CD14-positive monocyte (primary cell): Measurements from ENCODE around the gene ISG20. TPM values are rescaled to one million over a fixed set of nuclear protein-coding genes. Genes with fewer than 3 reads are reported as not detected.
A peak's percentile ranks its signal among the peaks of the same experiment; 100 is the strongest.

ENCODE experiments used
- DNase-seq, 3 donors: peaks; one replicate each; pipeline ENCODE4 v3.0.0-alpha.2; 2011 to 2022
- H2AFZ ChIP-seq: 2 replicates; pipeline ENCODE4 v1.6.0; 2012; ENCODE audit warnings: mild to moderate bottlenecking, low read depth, low read length, inconsistent platforms; ENCODE audit not compliant: insufficient read depth, poor library complexity, severe bottlenecking
- H3K27ac ChIP-seq, 2 donors: 1 replicate in 1 of 2; 2 replicates in 1 of 2; pipeline ENCODE4 v1.5.1; 2012 to 2013; ENCODE audit warnings: low read length in 2 of 2, control low read depth in 1 of 2, inconsistent platforms in 1 of 2, low read depth in 1 of 2, mild to moderate bottlenecking in 1 of 2
- H3K27me3 ChIP-seq, 2 donors: one replicate each; pipeline versions ENCODE4 v1.6.0 to v1.6.1; 2011 to 2013; ENCODE audit warnings: low read length in 2 of 2; ENCODE audit not compliant: control insufficient read depth in 2 of 2, insufficient read depth in 2 of 2
- H3K36me3 ChIP-seq, 2 donors: replicated peaks in 1 of 2; 1 replicate in 1 of 2; 2 replicates in 1 of 2; pipeline versions ENCODE4 v1.5.1 to v1.6.1; 2012 to 2013; ENCODE audit warnings: low read length in 2 of 2, control low read depth in 1 of 2, inconsistent platforms in 1 of 2, mild to moderate bottlenecking in 1 of 2; ENCODE audit not compliant: insufficient read depth in 2 of 2, control insufficient read depth in 1 of 2
- H3K4me1 ChIP-seq, 2 donors: 1 replicate in 1 of 2; 2 replicates in 1 of 2; pipeline versions ENCODE4 v1.5.1 to v1.6.1; 2012 to 2013; ENCODE audit warnings: low read length in 2 of 2, control low read depth in 1 of 2, inconsistent platforms in 1 of 2, mild to moderate bottlenecking in 1 of 2, moderate library complexity in 1 of 2; ENCODE audit not compliant: insufficient read depth in 2 of 2, control insufficient read depth in 1 of 2
- H3K4me2 ChIP-seq: replicated peaks from 2 replicates; pipeline ENCODE3; 2012; ENCODE audit warnings: low read length, moderate library complexity, mild to moderate bottlenecking; ENCODE audit not compliant: poor library complexity, severe bottlenecking; ENCODE audit errors: extremely low read depth
- H3K4me3 ChIP-seq, 3 experiments: fragments of 200-600 bp in 1 of 3; sonication (generic) in 1 of 3; replicated peaks in 1 of 3; 1 replicate in 2 of 3; 2 replicates in 1 of 3; pipeline ENCODE4 v1.5.1; 2011 to 2013; ENCODE audit warnings: low read length in 3 of 3, mild to moderate bottlenecking in 3 of 3, control low read depth in 2 of 3, low read depth in 2 of 3, inconsistent platforms in 1 of 3, moderate library complexity in 1 of 3
- H3K79me2 ChIP-seq: 2 replicates; pipeline ENCODE4 v1.6.0; 2012; ENCODE audit warnings: mild to moderate bottlenecking, control low read depth, inconsistent platforms, low read length, moderate library complexity; ENCODE audit not compliant: insufficient read depth
- H3K9ac ChIP-seq: 2 replicates; pipeline ENCODE4 v1.6.0; 2017; ENCODE audit warnings: low read length, mild to moderate bottlenecking; ENCODE audit not compliant: insufficient read depth, poor library complexity, severe bottlenecking
- H3K9me3 ChIP-seq, 2 donors: replicated peaks in 1 of 2; 1 replicate in 1 of 2; 2 replicates in 1 of 2; pipeline versions ENCODE4 v1.5.1 to v1.6.1; 2012 to 2013; ENCODE audit warnings: low read length in 2 of 2, control low read depth in 1 of 2; ENCODE audit not compliant: control insufficient read depth in 1 of 2, insufficient read depth in 1 of 2
- H4K20me1 ChIP-seq: 2 replicates; pipeline ENCODE4 v1.6.0; 2012; ENCODE audit warnings: mild to moderate bottlenecking, low read length, control low read depth, moderate library complexity; ENCODE audit not compliant: insufficient read depth
- H3K27ac Mint-ChIP-seq, 7 donors: one replicate each; pipeline ENCODE4 v1.8.0; 2020; ENCODE audit warnings: mild to moderate bottlenecking in 7 of 7, mixed read lengths in 7 of 7, moderate library complexity in 6 of 7, inconsistent platforms in 2 of 7
- H3K27me3 Mint-ChIP-seq, 3 donors: one replicate each; pipeline ENCODE4 v1.8.0; 2021 to 2022; ENCODE audit warnings: low read depth in 3 of 3, mild to moderate bottlenecking in 3 of 3, mixed read lengths in 3 of 3, moderate library complexity in 3 of 3, inconsistent platforms in 1 of 3
- H3K36me3 Mint-ChIP-seq, 2 donors: one replicate each; pipeline ENCODE4 v1.8.0; 2020; ENCODE audit warnings: mixed read lengths in 2 of 2, inconsistent platforms in 1 of 2, mild to moderate bottlenecking in 1 of 2
- H3K4me1 Mint-ChIP-seq: one replicate; pipeline ENCODE4 v1.8.0; 2020; ENCODE audit warnings: mild to moderate bottlenecking, mixed read lengths
- H3K4me3 Mint-ChIP-seq, 2 donors: one replicate each; pipeline ENCODE4 v1.8.0; 2020; ENCODE audit warnings: mild to moderate bottlenecking in 2 of 2, mixed read lengths in 2 of 2, moderate library complexity in 1 of 2
- H3K9me3 Mint-ChIP-seq, 7 donors: one replicate each; pipeline ENCODE4 v1.8.0; 2020 to 2022; ENCODE audit warnings: mixed read lengths in 7 of 7, mild to moderate bottlenecking in 6 of 7, moderate library complexity in 6 of 7, inconsistent platforms in 2 of 7
- WGBS: methylation state at CpG from one replicate; pipeline ENCODE4 v1.1.5; 2013; ENCODE audit warnings: missing lambda C conversion rate; ENCODE audit not compliant: insufficient coverage; 5-methylcytosine and 5-hydroxymethylcytosine counted together
- intact Hi-C, 2 donors: fragments of 100-400 bp; cut with micrococcal nuclease; formaldehyde crosslinking; loops; one replicate each; pipeline versions ENCODE4 v1.15.0 to v1.15.1; 2023
- polyA plus RNA-seq, 3 donors: library from polyadenylated mRNA; depleted of rRNA in 1 of 3; unstranded in 2 of 3; stranded (reverse) in 1 of 3; fragments of 300-500 nt in 2 of 3; fragments of >200 nt in 1 of 3; fragmentation: Illumina TruSeq in 2 of 3; gene quantifications; 1 replicate in 2 of 3; 2 replicates in 1 of 3; pipeline ENCODE4 v1.2.3, GENCODE V29; 2012 to 2021
- TF ChIP-seq, protein P1 (sequence below): fragments of 200-600 bp; IDR thresholded peaks from one replicate; pipeline ENCODE4 v1.8.0; 2022; ENCODE audit warnings: antibody characterized with exemption, mild to moderate bottlenecking

Gene ISG20
- polyA plus RNA-seq, 3 donors = 15.6 to 29.3 (median 25.1) TPM

DNA sequence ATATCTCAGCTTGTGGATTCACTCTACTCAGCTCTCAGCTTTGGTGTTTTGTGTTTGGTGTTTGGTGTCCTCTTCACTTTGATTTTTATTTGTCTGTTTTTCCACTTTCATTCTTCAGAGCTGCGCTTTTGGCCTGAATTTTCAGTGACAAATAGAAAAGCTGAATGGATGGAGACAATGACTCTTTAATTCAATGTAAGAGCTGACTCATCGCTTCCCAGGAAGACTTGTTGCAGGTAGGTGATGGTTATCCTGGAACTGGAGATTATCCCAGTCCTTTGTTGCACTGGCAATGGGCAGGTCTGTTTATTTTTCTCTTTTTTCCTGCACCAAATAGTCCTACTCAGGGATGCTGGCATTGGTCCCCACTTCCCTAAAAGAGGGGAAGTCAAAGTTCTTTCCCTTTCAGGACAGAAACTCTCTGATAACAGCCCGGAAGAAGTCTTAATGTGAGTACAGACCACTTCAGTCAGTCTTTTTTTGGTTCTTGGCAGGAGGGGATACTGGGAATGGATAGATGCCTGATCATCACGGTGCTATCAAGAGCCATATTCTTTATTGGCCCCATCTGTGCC is 30.1 kb upstream of the ISG20 start:
- peaks cover 43 to 60% of the 10 kb centered on the region in 2 donors for H3K27me3 ChIP-seq
- intact Hi-C loops = no loop called here

DNA sequence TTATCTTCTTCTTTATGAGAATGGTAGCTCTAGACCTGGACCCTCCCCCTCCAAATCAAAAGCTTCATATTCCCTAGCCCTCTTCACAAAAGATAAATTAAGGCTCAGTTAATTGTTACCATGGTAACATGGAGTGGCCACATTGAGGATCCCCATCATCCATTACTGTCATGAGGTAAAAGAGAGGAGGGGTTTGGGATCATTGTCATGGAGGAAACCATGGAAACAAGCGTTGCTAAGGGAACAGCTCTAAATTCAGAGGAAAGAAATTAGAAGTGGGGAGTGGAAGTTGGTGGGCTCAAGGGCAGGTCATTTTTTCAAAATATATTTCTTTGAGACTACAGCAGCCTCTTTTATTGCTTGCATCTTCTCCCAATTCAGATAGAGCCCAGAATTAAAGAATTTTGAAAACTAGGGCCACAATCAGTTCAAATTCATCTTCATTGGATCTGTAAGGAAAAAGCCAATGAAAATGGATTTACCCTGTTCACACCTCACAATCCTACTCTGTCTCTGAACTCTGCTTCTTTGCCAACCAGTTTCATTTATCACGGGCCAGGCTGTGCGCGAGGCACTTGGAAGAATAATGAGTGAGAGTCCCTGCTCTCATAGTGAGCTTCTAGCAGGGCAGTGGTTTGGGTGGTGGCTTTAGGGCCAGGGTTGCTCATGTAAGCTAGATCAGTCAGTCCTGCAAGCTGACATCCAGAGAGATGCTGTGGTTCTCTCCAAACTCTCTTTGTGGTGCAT is 29.3 kb upstream of the ISG20 start:
- Histone ChIP-seq H3K36me3 (no peaks in the 10 kb centered on the region), H3K4me1 (peaks cover 0 to 7% of the 10 kb centered on the region in 2 donors), H3K4me3 (no peak overlapping the region), H3K4me2 (no peak overlapping the region), H2AFZ (no peak overlapping the region), H3K9ac (no peak overlapping the region), H3K79me2 (no peaks in the 10 kb centered on the region), H3K27ac (no peak overlapping the region), H4K20me1 (no peaks in the 10 kb centered on the region), H3K27me3 (peaks cover 35 to 58% of the 10 kb centered on the region in 2 donors), H3K9me3 (peaks cover 0 to 18% of the 10 kb centered on the region in 2 donors)
- no peak overlapping the region for H3K4me3 Mint-ChIP-seq
- WGBS = no CpG with 5 or more reads among the region's 4 CpGs
- H3K27ac Mint-ChIP-seq = no peak overlapping the region
- TF ChIP-seq, protein P1, sequence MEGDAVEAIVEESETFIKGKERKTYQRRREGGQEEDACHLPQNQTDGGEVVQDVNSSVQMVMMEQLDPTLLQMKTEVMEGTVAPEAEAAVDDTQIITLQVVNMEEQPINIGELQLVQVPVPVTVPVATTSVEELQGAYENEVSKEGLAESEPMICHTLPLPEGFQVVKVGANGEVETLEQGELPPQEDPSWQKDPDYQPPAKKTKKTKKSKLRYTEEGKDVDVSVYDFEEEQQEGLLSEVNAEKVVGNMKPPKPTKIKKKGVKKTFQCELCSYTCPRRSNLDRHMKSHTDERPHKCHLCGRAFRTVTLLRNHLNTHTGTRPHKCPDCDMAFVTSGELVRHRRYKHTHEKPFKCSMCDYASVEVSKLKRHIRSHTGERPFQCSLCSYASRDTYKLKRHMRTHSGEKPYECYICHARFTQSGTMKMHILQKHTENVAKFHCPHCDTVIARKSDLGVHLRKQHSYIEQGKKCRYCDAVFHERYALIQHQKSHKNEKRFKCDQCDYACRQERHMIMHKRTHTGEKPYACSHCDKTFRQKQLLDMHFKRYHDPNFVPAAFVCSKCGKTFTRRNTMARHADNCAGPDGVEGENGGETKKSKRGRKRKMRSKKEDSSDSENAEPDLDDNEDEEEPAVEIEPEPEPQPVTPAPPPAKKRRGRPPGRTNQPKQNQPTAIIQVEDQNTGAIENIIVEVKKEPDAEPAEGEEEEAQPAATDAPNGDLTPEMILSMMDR = no peak
- H3K27me3 Mint-ChIP-seq = peaks cover 32 to 43% (median 41%) of the 10 kb centered on the region in 3 donors
- H3K4me1 Mint-ChIP-seq = peaks cover 18% of the 10 kb centered on the region
- intact Hi-C loops = loop anchor here in 1 of 2 donors (5.0 kb wide), 1 partner anchor 43 kb away; no protein-coding TSS in a partner anchor
- peaks cover 0 to 16% (median 6%) of the 10 kb centered on the region in 7 donors for H3K9me3 Mint-ChIP-seq
- no peak for DNase-seq
- H3K36me3 Mint-ChIP-seq = no peaks in the 10 kb centered on the region

More for the DNA sequence above, 30.1 kb upstream of the ISG20 start:
- no peaks in the 10 kb centered on the region for H4K20me1 ChIP-seq
- peak in 1 of 3 donors; percentile 2 for DNase-seq
- peak overlapping the region in 1 of 2 donors; percentile 30 for H3K4me3 Mint-ChIP-seq
- H3K9ac ChIP-seq = no peak overlapping the region
- H3K4me2 ChIP-seq = no peak overlapping the region
- no peak overlapping the region for H3K4me3 ChIP-seq
- peaks cover 0 to 24% of the 10 kb centered on the region in 2 donors for H3K9me3 ChIP-seq
- TF ChIP-seq, protein P1 = no peak
- peak overlapping the region in 1 of 7 donors; percentile 15 for H3K27ac Mint-ChIP-seq
- H3K27ac ChIP-seq = no peak overlapping the region
- H3K27me3 Mint-ChIP-seq = peaks cover 40 to 49% (median 45%) of the 10 kb centered on the region in 3 donors
- H2AFZ ChIP-seq = no peak overlapping the region
- H3K36me3 Mint-ChIP-seq = peaks cover 0 to 3% of the 10 kb centered on the region in 2 donors
- peaks cover 0 to 22% (median 8%) of the 10 kb centered on the region in 7 donors for H3K9me3 Mint-ChIP-seq
- H3K4me1 ChIP-seq = peaks cover 0 to 7% of the 10 kb centered on the region in 2 donors
- no peaks in the 10 kb centered on the region for H3K79me2 ChIP-seq
- no CpG with 5 or more reads among the region's 4 CpGs for WGBS
- no peaks in the 10 kb centered on the region for H3K36me3 ChIP-seq
- peaks cover 18% of the 10 kb centered on the region for H3K4me1 Mint-ChIP-seq
